HCT116 (cell line): ENCODE results near the gene RTN4RL2. TPM values are rescaled to one million over a fixed set of nuclear protein-coding genes. Genes with fewer than 3 reads are reported as not detected.

Experiments used
- ATAC-seq: fragments of 200-7000 bp; cut with Tn5 transposase; 2 replicates; pipeline ENCODE4 v1.9.1; 2020; ENCODE audit warnings: mild to moderate bottlenecking, moderate library complexity
- BruUV-seq: library from RNA; stranded (reverse); fragments of 400-500 nt; replicated peaks from 2 replicates; lab custom pipeline; 2021; lab: Mats Ljungman, UMichigan
- CTCF ChIA-PET: fragments of 300-600 bp; sonication (Branson Sonifier 250); formaldehyde crosslinking; loops from one replicate; lab custom pipeline; 2021; ENCODE audit warnings: antibody characterized with exemption; lab: Charles Lee
- POLR2A ChIA-PET: fragments of 300-600, 350-600 bp; sonication (Branson Sonifier 250); formaldehyde crosslinking; loops from one replicate; lab custom pipeline; 2021; ENCODE audit warnings: antibody characterized with exemption; lab: Charles Lee
- RAD21 ChIA-PET, 2 experiments: fragments of 300-600 bp; sonication (Branson Sonifier 250); formaldehyde crosslinking; loops; one replicate each; lab custom pipeline; 2023; ENCODE audit warnings: low total read pairs in 2 of 2; ENCODE audit not compliant: uncharacterized antibody in 2 of 2, unreplicated experiment in 2 of 2, low non-redundant PET in 1 of 2; lab: Charles Lee
- DNase-seq: peaks from one replicate; pipeline ENCODE4 v3.0.0-alpha.2; 2010; ENCODE audit warnings: low read depth, low spot score
- H2AFZ ChIP-seq: fragments of 200-600 bp; shearing (Covaris generic), sonication (generic); 2 replicates; pipeline ENCODE4 v1.6.1; 2017; ENCODE audit warnings: low read depth, mixed run types, mixed read lengths, antibody characterized with exemption, low read length; ENCODE audit not compliant: poor library complexity, severe bottlenecking
- H3K27ac ChIP-seq: 2 replicates; pipeline ENCODE4 v1.5.1; 2012; ENCODE audit warnings: low read depth, low read length
- H3K27me3 ChIP-seq: fragments of 200-600 bp; sonication (generic); 2 replicates; pipeline ENCODE4 v1.6.1; 2016; ENCODE audit warnings: mixed run types, low read length, mixed read lengths; ENCODE audit not compliant: insufficient read depth
- H3K36me3 ChIP-seq, 2 experiments: fragments of 200-500 bp in 1 of 2; fragments of 200-600 bp in 1 of 2; sonication (Bioruptor generic) in 1 of 2; sonication (generic) in 1 of 2; 2 replicates each; pipeline versions ENCODE4 v1.5.1 to v1.6.1; 2014 to 2016; ENCODE audit warnings: low read length in 2 of 2, inconsistent platforms in 1 of 2, mixed read lengths in 1 of 2, mixed run types in 1 of 2; ENCODE audit not compliant: insufficient read depth in 2 of 2, control insufficient read depth in 1 of 2
- H3K4me1 ChIP-seq, 2 experiments: fragments of 200-600 bp in 1 of 2; sonication (generic) in 1 of 2; 2 replicates each; pipeline versions ENCODE4 v1.5.1 to v1.6.1; 2012 to 2017; ENCODE audit warnings: low read length in 2 of 2, inconsistent platforms in 1 of 2, mild to moderate bottlenecking in 1 of 2, mixed read lengths in 1 of 2, mixed run types in 1 of 2, moderate library complexity in 1 of 2; ENCODE audit not compliant: insufficient read depth in 2 of 2, control insufficient read depth in 1 of 2
- H3K4me2 ChIP-seq: fragments of 200-600 bp; sonication (generic); 2 replicates; pipeline ENCODE4 v1.6.1; 2017; ENCODE audit warnings: mixed run types, low read length, mixed read lengths
- H3K4me3 ChIP-seq, 2 experiments: fragments of 200-600 bp in 1 of 2; sonication (generic) in 1 of 2; replicated peaks in 1 of 2; 2 replicates each; pipeline ENCODE4 v1.5.1; 2011 to 2016; ENCODE audit warnings: low read length in 2 of 2, control low read depth in 1 of 2, low read depth in 1 of 2, mild to moderate bottlenecking in 1 of 2, mixed read lengths in 1 of 2, mixed run types in 1 of 2
- H3K79me2 ChIP-seq: fragments of 200-600 bp; sonication (generic); 2 replicates; pipeline ENCODE4 v1.6.1; 2017; ENCODE audit warnings: mild to moderate bottlenecking, mixed run types, low read length, moderate library complexity, mixed read lengths; ENCODE audit not compliant: insufficient read depth
- H3K9ac ChIP-seq: fragments of 200-600 bp; sonication (generic); 2 replicates; pipeline ENCODE4 v1.6.1; 2016; ENCODE audit warnings: low read length, mixed read lengths
- H3K9me2 ChIP-seq: fragments of 200-600 bp; sonication (generic), shearing (Covaris generic); 2 replicates; pipeline ENCODE4 v1.6.1; 2017; ENCODE audit warnings: mixed run types, mild to moderate bottlenecking, moderate library complexity; ENCODE audit not compliant: insufficient read depth
- H3K9me3 ChIP-seq, 2 experiments: fragments of 200-500 bp in 1 of 2; fragments of 200-600 bp in 1 of 2; sonication (Bioruptor generic) in 1 of 2; sonication (generic) in 1 of 2; 2 replicates each; pipeline ENCODE4 v1.6.1; 2014 to 2017; ENCODE audit warnings: low read length in 2 of 2, mixed read lengths in 2 of 2, inconsistent platforms in 1 of 2, low read depth in 1 of 2, mild to moderate bottlenecking in 1 of 2, mixed run types in 1 of 2, moderate library complexity in 1 of 2; ENCODE audit not compliant: control insufficient read depth in 1 of 2, insufficient read depth in 1 of 2
- H4K20me1 ChIP-seq: fragments of 200-600 bp; sonication (generic), shearing (Covaris generic); 2 replicates; pipeline ENCODE4 v1.6.1; 2017; ENCODE audit warnings: mixed run types, mild to moderate bottlenecking, moderate library complexity; ENCODE audit not compliant: insufficient read depth
- CBX3 ChIP-seq: IDR thresholded peaks from 2 replicates; pipeline ENCODE4 v1.6.1; 2012; ENCODE audit warnings: low read depth
- CTCF ChIP-seq, 3 experiments: fragments of 200-600 bp in 1 of 3; sonication (generic) in 1 of 3; IDR thresholded peaks in 2 of 3; conservative IDR thresholded peaks in 1 of 3; 2 replicates each; pipeline ENCODE4 v1.5.1; 2012 to 2017; ENCODE audit warnings: low read depth in 2 of 3, low read length in 2 of 3, antibody characterized with exemption in 1 of 3, borderline replicate concordance in 1 of 3, control low read depth in 1 of 3, mild to moderate bottlenecking in 1 of 3, mixed read lengths in 1 of 3, mixed run types in 1 of 3, moderate library complexity in 1 of 3; ENCODE audit not compliant: insufficient read depth in 1 of 3
- EZH2 ChIP-seq: fragments of 200-600 bp; sonication (generic); IDR thresholded peaks from 2 replicates; pipeline ENCODE4 v1.6.1; 2017; ENCODE audit warnings: antibody characterized with exemption, mixed run types
- EZH2phosphoT487 ChIP-seq: fragments of 200-600 bp; IDR thresholded peaks from 2 replicates; pipeline ENCODE4 v1.6.1; 2018; ENCODE audit warnings: antibody characterized with exemption, borderline replicate concordance
- RAD21 ChIP-seq: IDR thresholded peaks from 2 replicates; pipeline ENCODE4 v1.6.1; 2012; ENCODE audit warnings: low read depth, mild to moderate bottlenecking
- ZFX ChIP-seq: fragments of 450-650 bp; IDR thresholded peaks from 2 replicates; pipeline ENCODE4 v1.6.1; 2017
- intact Hi-C: fragments of 100-400 bp; cut with micrococcal nuclease; formaldehyde crosslinking; loops from 2 replicates; pipeline ENCODE4 v1.10.0; 2022
- total RNA-seq: library from RNA; stranded (reverse); gene quantifications from one replicate; pipeline ENCODE4 v1.2.1, GENCODE V29; 2021; ENCODE audit not compliant: unreplicated experiment
- TF ChIP-seq, protein P1 (sequence below): IDR thresholded peaks from 2 replicates; pipeline ENCODE4 v1.6.1; 2012
- TF ChIP-seq, protein P2 (sequence below): IDR thresholded peaks from 2 replicates; pipeline ENCODE4 v1.6.1; 2012; ENCODE audit warnings: low read depth
- TF ChIP-seq, protein P3 (sequence below): IDR thresholded peaks from 2 replicates; pipeline ENCODE4 v1.6.1; 2012

Gene RTN4RL2
- total RNA-seq, 1 experiment from 2014 or later, result 24.0 TPM

GRCh38 chr11:57502376-57502775 lies 42.0 kb downstream of the RTN4RL2 start:
- Histone ChIP-seq H3K9me2 (no peaks in the 10 kb centered on the region), H3K4me2 (no peak overlapping the region), H3K27me3 (no peaks in the 10 kb centered on the region), H3K79me2 (no peaks in the 10 kb centered on the region), H3K9me3 (no peaks in the 10 kb centered on the region), H3K9ac (no peak overlapping the region), H3K4me3 (no peak overlapping the region), H3K27ac (no peak overlapping the region), H3K36me3 (no peaks in the 10 kb centered on the region), H2AFZ (no peak overlapping the region), H4K20me1 (no peaks in the 10 kb centered on the region), H3K4me1 (peaks cover 9 to 17% of the 10 kb centered on the region in 2 experiments; a peak in 3 of 4 replicates)
- DNase-seq, result no peak
- POLR2A ChIA-PET, result no interaction called here
- no peak for ATAC-seq
- TF ChIP-seq, protein P1, sequence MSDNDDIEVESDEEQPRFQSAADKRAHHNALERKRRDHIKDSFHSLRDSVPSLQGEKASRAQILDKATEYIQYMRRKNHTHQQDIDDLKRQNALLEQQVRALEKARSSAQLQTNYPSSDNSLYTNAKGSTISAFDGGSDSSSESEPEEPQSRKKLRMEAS, result no peak
- no peak for TF ChIP-seq ZFX
- TF ChIP-seq, protein P2, sequence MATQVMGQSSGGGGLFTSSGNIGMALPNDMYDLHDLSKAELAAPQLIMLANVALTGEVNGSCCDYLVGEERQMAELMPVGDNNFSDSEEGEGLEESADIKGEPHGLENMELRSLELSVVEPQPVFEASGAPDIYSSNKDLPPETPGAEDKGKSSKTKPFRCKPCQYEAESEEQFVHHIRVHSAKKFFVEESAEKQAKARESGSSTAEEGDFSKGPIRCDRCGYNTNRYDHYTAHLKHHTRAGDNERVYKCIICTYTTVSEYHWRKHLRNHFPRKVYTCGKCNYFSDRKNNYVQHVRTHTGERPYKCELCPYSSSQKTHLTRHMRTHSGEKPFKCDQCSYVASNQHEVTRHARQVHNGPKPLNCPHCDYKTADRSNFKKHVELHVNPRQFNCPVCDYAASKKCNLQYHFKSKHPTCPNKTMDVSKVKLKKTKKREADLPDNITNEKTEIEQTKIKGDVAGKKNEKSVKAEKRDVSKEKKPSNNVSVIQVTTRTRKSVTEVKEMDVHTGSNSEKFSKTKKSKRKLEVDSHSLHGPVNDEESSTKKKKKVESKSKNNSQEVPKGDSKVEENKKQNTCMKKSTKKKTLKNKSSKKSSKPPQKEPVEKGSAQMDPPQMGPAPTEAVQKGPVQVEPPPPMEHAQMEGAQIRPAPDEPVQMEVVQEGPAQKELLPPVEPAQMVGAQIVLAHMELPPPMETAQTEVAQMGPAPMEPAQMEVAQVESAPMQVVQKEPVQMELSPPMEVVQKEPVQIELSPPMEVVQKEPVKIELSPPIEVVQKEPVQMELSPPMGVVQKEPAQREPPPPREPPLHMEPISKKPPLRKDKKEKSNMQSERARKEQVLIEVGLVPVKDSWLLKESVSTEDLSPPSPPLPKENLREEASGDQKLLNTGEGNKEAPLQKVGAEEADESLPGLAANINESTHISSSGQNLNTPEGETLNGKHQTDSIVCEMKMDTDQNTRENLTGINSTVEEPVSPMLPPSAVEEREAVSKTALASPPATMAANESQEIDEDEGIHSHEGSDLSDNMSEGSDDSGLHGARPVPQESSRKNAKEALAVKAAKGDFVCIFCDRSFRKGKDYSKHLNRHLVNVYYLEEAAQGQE, result no peak
- no peak for TF ChIP-seq EZH2phosphoT487
- TF ChIP-seq, protein P3, sequence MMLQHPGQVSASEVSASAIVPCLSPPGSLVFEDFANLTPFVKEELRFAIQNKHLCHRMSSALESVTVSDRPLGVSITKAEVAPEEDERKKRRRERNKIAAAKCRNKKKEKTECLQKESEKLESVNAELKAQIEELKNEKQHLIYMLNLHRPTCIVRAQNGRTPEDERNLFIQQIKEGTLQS, result no peak
- no peak for TF ChIP-seq CTCF (IDR thresholded peaks at IDR 0.05 in 2 of 3, conservative IDR thresholded peaks at IDR 0.05 in 1 of 3; ENCODE audit: borderline replicate concordance in 1 of 3, insufficient read depth in 1 of 3, low read depth in 2 of 3, low read length in 2 of 3)
- TF ChIP-seq CBX3, result no peak
- no peak for TF ChIP-seq EZH2
- no peak for TF ChIP-seq RAD21
- BruUV-seq, result no TSS peak
- RAD21 ChIA-PET, result interaction anchor here in 1 of 2 experiments (0.7 kb wide), 1 partner anchor 9 kb away, joined by 4 read pairs; no protein-coding TSS in a partner anchor
- CTCF ChIA-PET, result interaction anchor here (0.8 to 2.1 kb wide), 2 partner anchors 10 to 142 kb away, joined by 4 to 36 read pairs; no protein-coding TSS in a partner anchor
- intact Hi-C loops, result no loop called here
